Stimulated activated CD4-positive, alpha-beta T cell treated with anti-CD3 and anti-CD28 coated beads, Interleukin-1b, Interleukin-23, amount 100 ng/mL, for 4 hours (primary cell): ENCODE measurements around the gene RPS13.
"Not testable (repeated sequence)": the region's sequence is repeated elsewhere in the genome, so short reads cannot be mapped to it uniquely, and the experiment has no call there.

Experiments
- DNase-seq, 2 donors: peaks; one replicate each; pipeline ENCODE4 v3.0.0-alpha.2; 2020; ENCODE audit warnings: low read depth in 2 of 2

The RPS13 gene

GRCh38 chr11:17077520-17078401 is at the start of gene RPS13:
Gene RPS13 (minus strand): TSS chr11:17077667. CDS start chr11:17077641, 26 bp downstream.
- DNase-seq, result peak; percentile 82 to 87

- DNase-seq, result no peak
These were observed 44.5 kb upstream of the RPS13 start for GRCh38 chr11:17121981-17122380.

- no peak for DNase-seq
These were observed 39.8 kb upstream of the RPS13 start for GRCh38 chr11:17117262-17117661.

GRCh38 chr11:17116117-17116516 is 38.6 kb upstream of the RPS13 start:
- no peak for DNase-seq

GRCh38 chr11:17107745-17108144 is 30.3 kb upstream of the RPS13 start:
- not testable (repeated sequence) for DNase-seq

GRCh38 chr11:17105404-17106040 is 28.1 kb upstream of the RPS13 start:
- not testable (repeated sequence) for DNase-seq

GRCh38 chr11:17102462-17102861 is 25.0 kb upstream of the RPS13 start:
- DNase-seq, result no peak

GRCh38 chr11:17098658-17099057 is 21.2 kb upstream of the RPS13 start:
- no peak for DNase-seq

- DNase-seq, result no peak
These were observed 20.6 kb upstream of the RPS13 start for GRCh38 chr11:17098038-17098437.

GRCh38 chr11:17085976-17086375 is 8.5 kb upstream of the RPS13 start:
- not testable (repeated sequence) for DNase-seq

- no peak for DNase-seq
These were observed 287 bp downstream of the RPS13 start for GRCh38 chr11:17077240-17077519.

GRCh38 chr11:17076517-17077239 is 789 bp downstream of the RPS13 start:
- no peak for DNase-seq

GRCh38 chr11:17075506-17075905 is 2.0 kb downstream of the RPS13 start:
- DNase-seq, result no peak

- DNase-seq, result no peak
These were observed 4.0 kb downstream of the RPS13 start for GRCh38 chr11:17073370-17074027.

GRCh38 chr11:17067417-17067816 is 10.1 kb downstream of the RPS13 start:
- DNase-seq, result no peak

- DNase-seq, result no peak
These were observed 10.8 kb downstream of the RPS13 start for GRCh38 chr11:17066691-17067090.

GRCh38 chr11:17063171-17064002 is 14.1 kb downstream of the RPS13 start:
- peak in 1 of 2 donors; percentile 51 for DNase-seq

GRCh38 chr11:17051146-17051545 is 26.3 kb downstream of the RPS13 start:
- not testable (repeated sequence) for DNase-seq

GRCh38 chr11:17048491-17048890 is 29.0 kb downstream of the RPS13 start:
- not testable (repeated sequence) for DNase-seq

- no peak for DNase-seq
These were observed 30.8 kb downstream of the RPS13 start for GRCh38 chr11:17046690-17047089.
